Heart left ventricle (tissue), 16 donors: ENCODE data around the gene C1QL3. TPM values are rescaled to one million over a fixed set of nuclear protein-coding genes. Genes with fewer than 3 reads are reported as not detected.

ENCODE experiments used
- ATAC-seq, 4 donors: fragments of 200-7000 bp; cut with Tn5 transposase; one replicate each; pipeline ENCODE4 v1.9.1; 2020 to 2022; ENCODE audit warnings: moderate library complexity in 4 of 4, mild to moderate bottlenecking in 3 of 4, moderate number of reproducible peaks in 1 of 4
- DNase-seq, 5 donors: peaks; one replicate each; pipeline ENCODE4 v3.0.0-alpha.2; 2020
- H3K27ac ChIP-seq, 12 donors: fragments of 200-600 bp; sonication (generic) in 4 of 12; one replicate each; pipeline versions ENCODE4 v1.5.0 to v1.8.0; 2016 to 2022; ENCODE audit warnings: mild to moderate bottlenecking in 2 of 12
- H3K27me3 ChIP-seq, 9 donors: fragments of 200-600 bp; sonication (generic) in 2 of 9; one replicate each; pipeline versions ENCODE4 v1.5.1 to v1.8.0; 2016 to 2022; ENCODE audit warnings: mild to moderate bottlenecking in 3 of 9
- H3K36me3 ChIP-seq, 9 donors: fragments of 200-600 bp; sonication (generic) in 2 of 9; one replicate each; pipeline versions ENCODE4 v1.5.0 to v1.8.0; 2018 to 2022; ENCODE audit warnings: mild to moderate bottlenecking in 2 of 9
- H3K4me1 ChIP-seq, 12 donors: fragments of 200-600 bp; sonication (generic) in 4 of 12; one replicate each; pipeline versions ENCODE4 v1.5.0 to v1.8.0; 2016 to 2022; ENCODE audit warnings: mild to moderate bottlenecking in 3 of 12
- H3K4me3 ChIP-seq, 12 donors: fragments of 200-600 bp; sonication (generic) in 4 of 12; one replicate each; pipeline versions ENCODE4 v1.5.0 to v1.8.0; 2017 to 2022; ENCODE audit warnings: mild to moderate bottlenecking in 9 of 12, moderate library complexity in 4 of 12
- H3K9me3 ChIP-seq, 12 donors: fragments of 200-600 bp; sonication (generic) in 4 of 12; one replicate each; pipeline versions ENCODE4 v1.5.0 to v1.8.0; 2016 to 2022; ENCODE audit warnings: mild to moderate bottlenecking in 1 of 12
- POLR2A ChIP-seq, 2 donors: fragments of 450-650 bp; IDR thresholded peaks; one replicate each; pipeline ENCODE4 v1.6.1; 2017; ENCODE audit warnings: antibody characterized with exemption in 2 of 2, mild to moderate bottlenecking in 2 of 2, moderate library complexity in 2 of 2
- WGBS, 4 donors: extraction: QIAGEN DNeasy Blood & Tissue Kit in 2 of 4; methylation state at CpG; one replicate each; pipeline versions ENCODE4 v1.1.5 to v1.1.7; 2013 to 2018; 5-methylcytosine and 5-hydroxymethylcytosine counted together
- intact Hi-C, 10 donors: fragments of 100-400 bp; cut with DNase I; formaldehyde crosslinking; loops; one replicate each; pipeline versions ENCODE4 v1.11.1 to v1.14.2; 2022
- polyA plus RNA-seq, 2 donors: library from polyadenylated mRNA; stranded (reverse); fragments of 200-250 nt; gene quantifications; one replicate each; pipeline ENCODE4 v1.2.3, GENCODE V29; 2013
- total RNA-seq, 9 donors: library from RNA; depleted of rRNA in 2 of 9; stranded (reverse); fragments of >200 nt in 2 of 9; fragmentation: NEBNext Ultra II Directional in 3 of 9; extraction: Animal tissue kit (Norgen Biotek cat#: 25700) in 3 of 9; gene quantifications; one replicate each; pipeline versions ENCODE4 v1.1.0 to v1.2.4, GENCODE V29; 2016 to 2023
- TF ChIP-seq, protein P1 (sequence below), 12 donors: fragments of 200-600 bp; sonication (generic) in 4 of 12; IDR thresholded peaks; one replicate each; pipeline versions ENCODE4 v1.5.0 to v1.8.0; 2018 to 2022; ENCODE audit warnings: antibody characterized with exemption in 12 of 12, mild to moderate bottlenecking in 5 of 12
- donor health status: ischemic (EF 13 %, LVEDD 7.1; RV severe dilation, severe dysfunction).
- donor health status: healthy with polysubstance abuse.
- donor health status: DM: no; HTN: yes; CAD: no.
- donor health status: DM: no; HTN: no; CAD: no.
- donor health status: ischemic (EF 25% LVEDD 6.9; RV normal size, moderate dysfunction).
- donor health status: ischemic (EF 25% LVEDD 5.7; RV mildly dilated, moderate dysfunction).
- donor health status: healthy.
- donor health status: DM: yes; HTN: yes; CAD: no.
- donor health status: ischemic (EF 35%, LVEDD 5.7; RV mildly dilated, moderate dysfunction).
- donor health status: nonischemic (EF 11% LVEDD 7.7; RV severe dilation, severe dysfunction).
- donor health status: DM: yes; HTN: yes; CAD: no.
- donor health status: PGD.
- donor health status: ischemic (EF 29% LVEDD 5.4; RV normal size, mild dysfunction).
- donor health status: nonischemic (EF 23%, LVEDD 6.1; RV moderate dilation, normal function).

C1QL3 gene
- total and polyA plus RNA-seq, 11 donors = 0.03 TPM; not detected in 10

GRCh38 chr10:16544591-16544990, 22.9 kb upstream of the C1QL3 start:
- no peak overlapping the region for H3K27ac ChIP-seq
- ATAC-seq = no peak
- H3K36me3 ChIP-seq = no peaks in the 10 kb centered on the region
- H3K4me1 ChIP-seq = peaks cover 0 to 5% (median 0%) of the 10 kb centered on the region in 12 donors
- H3K4me3 ChIP-seq = no peak overlapping the region
- no peak for DNase-seq
- H3K9me3 ChIP-seq = no peaks in the 10 kb centered on the region
- intact Hi-C loops = loop anchor here in 6 of 10 donors (10.0 kb wide), 3 partner anchors 150 to 640 kb away; no protein-coding TSS in a partner anchor
- TF ChIP-seq, protein P1, sequence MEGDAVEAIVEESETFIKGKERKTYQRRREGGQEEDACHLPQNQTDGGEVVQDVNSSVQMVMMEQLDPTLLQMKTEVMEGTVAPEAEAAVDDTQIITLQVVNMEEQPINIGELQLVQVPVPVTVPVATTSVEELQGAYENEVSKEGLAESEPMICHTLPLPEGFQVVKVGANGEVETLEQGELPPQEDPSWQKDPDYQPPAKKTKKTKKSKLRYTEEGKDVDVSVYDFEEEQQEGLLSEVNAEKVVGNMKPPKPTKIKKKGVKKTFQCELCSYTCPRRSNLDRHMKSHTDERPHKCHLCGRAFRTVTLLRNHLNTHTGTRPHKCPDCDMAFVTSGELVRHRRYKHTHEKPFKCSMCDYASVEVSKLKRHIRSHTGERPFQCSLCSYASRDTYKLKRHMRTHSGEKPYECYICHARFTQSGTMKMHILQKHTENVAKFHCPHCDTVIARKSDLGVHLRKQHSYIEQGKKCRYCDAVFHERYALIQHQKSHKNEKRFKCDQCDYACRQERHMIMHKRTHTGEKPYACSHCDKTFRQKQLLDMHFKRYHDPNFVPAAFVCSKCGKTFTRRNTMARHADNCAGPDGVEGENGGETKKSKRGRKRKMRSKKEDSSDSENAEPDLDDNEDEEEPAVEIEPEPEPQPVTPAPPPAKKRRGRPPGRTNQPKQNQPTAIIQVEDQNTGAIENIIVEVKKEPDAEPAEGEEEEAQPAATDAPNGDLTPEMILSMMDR (IDR thresholded peaks at IDR 0.05) = no peak
- no peak for TF ChIP-seq POLR2A (IDR thresholded peaks at IDR 0.05)
- 75 to 87% (median 81%) methylated on average over 4 of the region's 4 CpGs for WGBS, 4 donors
- peaks cover 0 to 13% (median 0%) of the 10 kb centered on the region in 9 donors for H3K27me3 ChIP-seq

GRCh38 chr10:16544099-16544498, 22.4 kb upstream of the C1QL3 start:
- intact Hi-C loops = loop anchor here in 6 of 10 donors (10.0 kb wide), 3 partner anchors 151 to 639 kb away; no protein-coding TSS in a partner anchor

DNA sequence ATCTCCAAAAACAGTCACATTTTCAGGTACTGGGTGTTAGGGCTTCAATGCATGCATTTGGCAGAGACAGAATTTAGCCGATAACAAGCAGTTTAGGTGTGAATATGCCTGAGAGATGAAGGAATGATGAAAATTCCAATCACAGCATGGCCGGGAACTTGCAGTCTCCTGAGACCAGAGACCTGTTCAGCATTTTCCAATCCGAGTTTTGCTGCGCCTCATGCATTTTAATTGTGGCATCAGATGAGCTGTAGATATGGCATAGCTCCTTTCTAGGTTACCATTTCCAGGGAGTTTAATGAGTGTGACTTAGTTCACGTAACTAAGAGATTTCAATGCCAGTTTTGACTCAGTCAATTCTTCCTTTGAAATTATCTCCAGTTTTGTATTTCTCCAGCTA, 14.5 kb upstream of the C1QL3 start:
- Histone ChIP-seq H3K4me3 (no peak overlapping the region), H3K27ac (no peak overlapping the region), H3K36me3 (no peaks in the 10 kb centered on the region), H3K27me3 (peaks cover 0 to 14% (median 3%) of the 10 kb centered on the region in 9 donors), H3K4me1 (no peaks in the 10 kb centered on the region), H3K9me3 (peaks cover 0 to 2% (median 0%) of the 10 kb centered on the region in 12 donors)
- ATAC-seq (no peak), DNase-seq (no peak)
- intact Hi-C loops = no loop called here
- no peak for TF ChIP-seq POLR2A (IDR thresholded peaks at IDR 0.05)
- TF ChIP-seq, protein P1 (IDR thresholded peaks at IDR 0.05) = no peak
- WGBS, 4 donors = 88 to 94% (median 89%) methylated on average over 5 of the region's 5 CpGs

More at GRCh38 chr10:16544099-16544498, 22.4 kb upstream of the C1QL3 start:
- Histone ChIP-seq H3K27ac (no peak overlapping the region), H3K9me3 (peaks cover 0 to 2% (median 0%) of the 10 kb centered on the region in 12 donors), H3K27me3 (peaks cover 0 to 13% (median 2%) of the 10 kb centered on the region in 9 donors), H3K36me3 (no peaks in the 10 kb centered on the region), H3K4me3 (no peak overlapping the region), H3K4me1 (peaks cover 0 to 5% (median 0%) of the 10 kb centered on the region in 12 donors)
- DNase-seq (no peak), ATAC-seq (no peak)
- TF ChIP-seq, protein P1 (IDR thresholded peaks at IDR 0.05) = no peak
- TF ChIP-seq POLR2A (IDR thresholded peaks at IDR 0.05) = no peak
- 64 to 75% (median 73%) methylated on average over 3 of the region's 3 CpGs for WGBS, 4 donors

DNA sequence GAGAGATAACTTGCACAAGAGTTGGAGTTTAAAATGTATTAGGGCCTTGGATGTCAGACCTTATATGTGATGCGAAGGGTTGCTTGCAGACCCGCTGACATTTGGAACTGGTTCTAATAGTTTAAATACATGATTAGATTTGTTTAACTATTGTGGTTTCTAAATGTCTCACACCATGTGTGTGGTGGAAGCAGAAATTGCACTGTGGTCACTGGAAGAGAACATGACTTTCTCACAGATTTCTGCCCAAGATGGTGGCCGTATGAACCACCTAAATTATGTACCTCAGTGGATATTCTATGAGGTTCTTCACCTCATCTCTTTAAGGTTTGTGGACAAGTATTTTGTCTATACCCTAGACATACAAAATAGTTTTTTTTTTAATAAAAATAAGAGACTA, 8.2 kb upstream of the C1QL3 start:
- TF ChIP-seq POLR2A (IDR thresholded peaks at IDR 0.05) = no peak
- TF ChIP-seq, protein P1 (IDR thresholded peaks at IDR 0.05) = no peak
- ATAC-seq = no peak
- Histone ChIP-seq H3K4me3 (no peak overlapping the region), H3K9me3 (no peaks in the 10 kb centered on the region), H3K27me3 (peaks cover 0 to 9% (median 0%) of the 10 kb centered on the region in 9 donors), H3K27ac (no peak overlapping the region), H3K36me3 (no peaks in the 10 kb centered on the region), H3K4me1 (no peaks in the 10 kb centered on the region)
- DNase-seq = no peak
- intact Hi-C loops = no loop called here
- WGBS, 4 donors = 74 to 86% (median 78%) methylated on average over 3 of the region's 3 CpGs
